IMR-90 (cell line): ENCODE measurements around the gene CDT1. TPM values are rescaled to one million over a fixed set of nuclear protein-coding genes. Genes with fewer than 3 reads are reported as not detected.

ENCODE experiments used
- ATAC-seq: fragments of 200-7000 bp; cut with Tn5 transposase; 2 replicates; pipeline ENCODE4 v1.9.1; 2020; ENCODE audit warnings: low read depth, mild to moderate bottlenecking, moderate library complexity
- BruUV-seq: library from RNA; stranded (reverse); fragments of 400-500 nt; replicated peaks from 2 replicates; lab custom pipeline; 2021; lab: Mats Ljungman, UMichigan
- CTCF ChIA-PET: fragments of 300-600 bp; formaldehyde crosslinking; extraction: SDS; loops from one replicate; lab custom pipeline; 2021; ENCODE audit warnings: antibody characterized with exemption; lab: Yijun Ruan, JAX
- POLR2A ChIA-PET: fragments of 300-600 bp; sonication (Branson Sonifier 250); formaldehyde crosslinking; loops from one replicate; lab custom pipeline; 2022; ENCODE audit warnings: antibody characterized with exemption; ENCODE audit not compliant: unreplicated experiment; lab: Charles Lee
- DNase-seq: peaks from one replicate; pipeline ENCODE4 v3.0.0; 2013
- H2AFZ ChIP-seq: replicated peaks from 2 replicates; pipeline ENCODE3; 2013; ENCODE audit warnings: low read length, mild to moderate bottlenecking; ENCODE audit not compliant: poor library complexity
- H2AK5ac ChIP-seq: 2 replicates; pipeline ENCODE4 v1.6.1; 2013; ENCODE audit warnings: low read depth, low read length, inconsistent platforms
- H2AK9ac ChIP-seq: replicated peaks from 2 replicates; pipeline ENCODE3; 2013; ENCODE audit warnings: mild to moderate bottlenecking, low read depth, low read length, moderate library complexity; ENCODE audit not compliant: poor library complexity
- H2BK120ac ChIP-seq: 2 replicates; pipeline ENCODE4 v1.6.1; 2013; ENCODE audit warnings: low read depth, low read length, inconsistent platforms
- H2BK15ac ChIP-seq: 3 replicates; pipeline ENCODE4 v1.6.1; 2013; ENCODE audit warnings: low read depth, low read length, inconsistent platforms
- H2BK20ac ChIP-seq: 2 replicates; pipeline ENCODE4 v1.6.1; 2013; ENCODE audit warnings: low read depth, mild to moderate bottlenecking, inconsistent platforms, low read length, moderate library complexity
- H2BK5ac ChIP-seq: 2 replicates; pipeline ENCODE4 v1.6.1; 2013; ENCODE audit warnings: mild to moderate bottlenecking, low read depth, low read length, inconsistent platforms; ENCODE audit not compliant: poor library complexity, severe bottlenecking
- H3K14ac ChIP-seq: replicated peaks from 2 replicates; pipeline ENCODE4 v1.6.1; 2013; ENCODE audit warnings: low read depth, low read length, inconsistent platforms
- H3K18ac ChIP-seq: 2 replicates; pipeline ENCODE4 v1.6.1; 2013; ENCODE audit warnings: low read depth, low read length, control low read depth
- H3K23ac ChIP-seq: 2 replicates; pipeline ENCODE4 v1.6.1; 2013; ENCODE audit warnings: low read depth, low read length, inconsistent platforms
- H3K27ac ChIP-seq: 2 replicates; pipeline ENCODE4 v1.5.1; 2013; ENCODE audit warnings: mild to moderate bottlenecking, control low read depth, low read length; ENCODE audit not compliant: insufficient read depth
- H3K27me3 ChIP-seq: 2 replicates; pipeline ENCODE4 v1.6.1; 2013; ENCODE audit warnings: low read length; ENCODE audit not compliant: control insufficient read depth, insufficient read depth
- H3K36me3 ChIP-seq: 2 replicates; pipeline ENCODE4 v1.6.1; 2013; ENCODE audit warnings: low read length, mixed read lengths; ENCODE audit not compliant: control insufficient read depth, insufficient read depth
- H3K4ac ChIP-seq: 2 replicates; pipeline ENCODE4 v1.6.1; 2013; ENCODE audit warnings: low read depth, low read length, inconsistent platforms
- H3K4me1 ChIP-seq: 2 replicates; pipeline ENCODE4 v1.6.1; 2013; ENCODE audit warnings: low read length, mixed read lengths; ENCODE audit not compliant: control insufficient read depth, insufficient read depth
- H3K4me2 ChIP-seq: 2 replicates; pipeline ENCODE4 v1.6.1; 2013; ENCODE audit warnings: low read depth, mild to moderate bottlenecking, control low read depth, low read length, moderate library complexity
- H3K4me3 ChIP-seq: 2 replicates; pipeline ENCODE4 v1.5.1; 2013; ENCODE audit warnings: low read depth, mild to moderate bottlenecking, control low read depth, low read length, moderate library complexity; ENCODE audit not compliant: insufficient read depth
- H3K56ac ChIP-seq: 2 replicates; pipeline ENCODE4 v1.6.1; 2013; ENCODE audit warnings: low read length, inconsistent platforms; ENCODE audit not compliant: insufficient read depth; ENCODE audit errors: extremely low read depth
- H3K79me1 ChIP-seq, 2 experiments: 2 replicates each; pipeline ENCODE4 v1.6.1; 2013; ENCODE audit warnings: low read length in 2 of 2, inconsistent platforms in 1 of 2, low read depth in 1 of 2
- H3K9ac ChIP-seq: 2 replicates; pipeline ENCODE4 v1.6.1; 2013; ENCODE audit warnings: low read depth, low read length, control low read depth
- H3K9me1 ChIP-seq: 2 replicates; pipeline ENCODE4 v1.6.1; 2013; ENCODE audit warnings: low read length, inconsistent platforms; ENCODE audit not compliant: insufficient read depth
- H3K9me3 ChIP-seq: 2 replicates; pipeline ENCODE4 v1.6.1; 2013; ENCODE audit warnings: low read length; ENCODE audit not compliant: control insufficient read depth, insufficient read depth
- H4K20me1 ChIP-seq: 2 replicates; pipeline ENCODE4 v1.6.1; 2013; ENCODE audit warnings: low read length, inconsistent platforms; ENCODE audit not compliant: insufficient read depth
- H4K5ac ChIP-seq: 2 replicates; pipeline ENCODE4 v1.6.1; 2013; ENCODE audit warnings: mild to moderate bottlenecking, low read depth, low read length, control low read depth
- H4K8ac ChIP-seq, 2 experiments: 2 replicates each; pipeline ENCODE4 v1.6.1; 2013; ENCODE audit warnings: low read depth in 2 of 2, low read length in 2 of 2, control low read depth in 1 of 2, inconsistent platforms in 1 of 2
- H4K91ac ChIP-seq: 2 replicates; pipeline ENCODE4 v1.6.1; 2013; ENCODE audit warnings: low read depth, low read length, inconsistent platforms; ENCODE audit not compliant: insufficient read depth
- BHLHE40 ChIP-seq: fragments of 150-350 bp; IDR thresholded peaks from 2 replicates; pipeline ENCODE4 v1.6.1; 2016; ENCODE audit warnings: mild to moderate bottlenecking, low read depth, low read length
- CEBPB ChIP-seq: IDR thresholded peaks from 2 replicates; pipeline ENCODE4 v1.6.1; 2012; ENCODE audit warnings: low read depth, low read length, improper control_type of control experiment
- FOS ChIP-seq: fragments of 150-350 bp; IDR thresholded peaks from 2 replicates; pipeline ENCODE4 v1.6.1; 2016; ENCODE audit warnings: low read depth, low read length
- MAFK ChIP-seq: IDR thresholded peaks from 2 replicates; pipeline ENCODE4 v1.6.1; 2012; ENCODE audit warnings: low read depth, low read length, improper control_type of control experiment
- MAZ ChIP-seq: IDR thresholded peaks from 2 replicates; pipeline ENCODE4 v1.6.1; 2012; ENCODE audit warnings: low read depth, mild to moderate bottlenecking, low read length, improper control_type of control experiment, moderate library complexity, borderline replicate concordance
- MXI1 ChIP-seq: IDR thresholded peaks from 2 replicates; pipeline ENCODE4 v1.6.1; 2012; ENCODE audit warnings: low read depth, mild to moderate bottlenecking, low read length, moderate library complexity, borderline replicate concordance
- NFE2L2 ChIP-seq: fragments of 150-350 bp; IDR thresholded peaks from 2 replicates; pipeline ENCODE4 v1.6.1; 2016; ENCODE audit warnings: low read depth, mild to moderate bottlenecking, low read length
- RAD21 ChIP-seq: IDR thresholded peaks from 2 replicates; pipeline ENCODE4 v1.6.1; 2012; ENCODE audit warnings: low read length, improper control_type of control experiment
- RCOR1 ChIP-seq: IDR thresholded peaks from 2 replicates; pipeline ENCODE4 v1.6.1; 2012; ENCODE audit warnings: mild to moderate bottlenecking, low read length, improper control_type of control experiment; ENCODE audit not compliant: insufficient replicate concordance
- WGBS, 2 experiments: methylation state at CpG; one replicate each; pipeline versions ENCODE4 v1.1.5 to v1.1.7; 2013; ENCODE audit warnings: missing lambda C conversion rate in 2 of 2; ENCODE audit not compliant: insufficient read length in 1 of 2; ENCODE audit errors: extremely low coverage in 2 of 2; 5-methylcytosine and 5-hydroxymethylcytosine counted together
- dilution Hi-C: fragments of 300-500 bp; cut with HindIII; formaldehyde crosslinking; loops from one replicate; pipeline ENCODE4 v1.14.3; 2018; ENCODE audit warnings: low sequenced_read_pairs; ENCODE audit not compliant: unreplicated experiment
- in situ Hi-C: fragments of 300-500 bp; cut with MboI; formaldehyde crosslinking; loops from 3 replicates; pipeline ENCODE4 v1.14.3; 2019; ENCODE audit warnings: low sequenced_read_pairs, inconsistent platforms, mixed read lengths
- intact Hi-C: fragments of 100-400 bp; cut with micrococcal nuclease; formaldehyde crosslinking; loops from 2 replicates; pipeline ENCODE4 v1.10.0; 2022
- polyA plus RNA-seq, 3 experiments: library from polyadenylated mRNA; depleted of rRNA; stranded (reverse); fragments of >200 nt; gene quantifications; 2 replicates each; pipeline ENCODE4 v1.2.3, GENCODE V29; 2012; ENCODE audit warnings: low replicate concordance in 1 of 3
- total RNA-seq: library from RNA; depleted of rRNA; stranded (reverse); fragments of >200 nt; gene quantifications from 2 replicates; pipeline ENCODE4 v1.2.3, GENCODE V29; 2012
- TF ChIP-seq, protein P1 (sequence below): fragments of 150-350 bp; IDR thresholded peaks from 2 replicates; pipeline ENCODE4 v1.6.1; 2017; ENCODE audit warnings: mild to moderate bottlenecking, antibody characterized with exemption, low read length, low read depth
- TF ChIP-seq, protein P2 (sequence below): fragments of 150-350 bp; IDR thresholded peaks from 2 replicates; pipeline ENCODE4 v1.6.1; 2016; ENCODE audit warnings: low read depth, mild to moderate bottlenecking, low read length, moderate library complexity, borderline replicate concordance
- TF ChIP-seq, protein P3 (sequence below): conservative IDR thresholded peaks from 2 replicates; pipeline ENCODE4 v1.5.1; 2012; ENCODE audit warnings: mild to moderate bottlenecking, low read depth, low read length, improper control_type of control experiment

Gene CDT1
- total and polyA plus RNA-seq, 2 of the 4 experiments (the other 2 are of a cell fraction), result 3.2 to 11.8 TPM

DNA sequence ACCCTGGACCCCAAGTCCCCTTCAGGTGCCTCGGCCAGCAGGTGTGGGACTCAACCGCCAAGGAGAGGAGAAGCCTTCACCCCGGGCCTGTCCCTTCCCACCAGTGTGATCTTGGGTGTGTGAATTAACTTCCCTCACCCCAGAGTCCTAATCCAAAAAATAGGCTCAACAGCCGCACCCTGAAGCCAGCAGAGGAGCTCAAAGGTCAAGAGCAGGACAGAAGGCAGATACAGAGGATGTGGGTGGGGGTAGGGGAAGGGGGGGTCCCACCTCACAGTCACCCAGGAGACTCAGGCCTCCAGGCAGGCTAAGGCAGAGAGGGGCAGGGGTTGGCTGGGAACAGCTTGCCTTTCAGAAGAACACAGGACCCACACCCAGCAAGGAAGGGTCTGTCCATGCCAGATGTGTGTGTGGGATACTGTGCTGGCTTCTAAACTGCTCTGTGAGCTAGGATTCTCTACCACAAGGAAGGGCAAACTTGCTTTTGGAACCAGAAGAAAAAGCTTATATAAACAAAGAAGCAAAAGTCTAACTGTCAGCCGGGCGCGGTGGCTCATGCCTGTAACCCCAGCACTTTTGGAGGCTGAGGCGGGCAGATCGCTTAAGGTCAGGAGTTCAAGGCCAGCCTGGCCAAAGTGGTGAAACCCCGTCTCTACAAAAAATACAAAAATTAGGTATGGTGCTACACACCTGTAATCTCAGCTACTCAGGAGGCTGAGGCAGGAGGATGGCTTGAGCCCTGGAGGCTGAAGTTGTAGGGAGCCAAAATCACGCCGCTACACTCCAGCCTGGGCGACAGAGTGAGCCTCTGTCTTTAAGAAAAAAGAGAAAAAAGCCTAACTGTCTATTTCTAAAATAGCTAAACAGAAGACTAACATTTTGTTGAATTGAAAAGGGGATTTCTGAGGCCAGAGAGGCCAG lies 23.2 kb upstream of the CDT1 start:
- H2BK5ac ChIP-seq, result peak overlapping the region; percentile 35
- peak overlapping the region; percentile 65 for H3K23ac ChIP-seq
- 80% methylated on average over 1 of the region's 13 CpGs; no CpG with 5 or more reads in 1 of the 2 experiments for WGBS, 2 experiments
- peaks cover 0 to 54% of the 10 kb centered on the region in 2 experiments; a peak in 2 of 4 replicates for H3K79me1 ChIP-seq
- 0 out of 2 replicates have a peak overlapping the region, but pooled peaks have one; percentile 21 for H4K5ac ChIP-seq
- H2BK20ac ChIP-seq, result no peak overlapping the region
- intact Hi-C loops, result no loop called here
- no peak overlapping the region; a peak in 1 of 4 replicates for H4K8ac ChIP-seq
- H3K27me3 ChIP-seq, result no peaks in the 10 kb centered on the region
- H3K36me3 ChIP-seq, result peaks cover 3% of the 10 kb centered on the region; the same call in 1 of the 2 replicates
- no TSS peak for BruUV-seq
- no peak overlapping the region for H3K18ac ChIP-seq
- CTCF ChIA-PET, result interaction anchor here (0.6 to 1.6 kb wide), 3 partner anchors 8 to 77 kb away, joined by 3 to 4 read pairs (median 4); no protein-coding TSS in a partner anchor
- H3K9me1 ChIP-seq, result peaks cover 11% of the 10 kb centered on the region
- H4K91ac ChIP-seq, result peak overlapping the region; percentile 23
- H2BK15ac ChIP-seq, result peak overlapping the region; percentile 23; the same call in 1 of the 3 replicates
- H3K56ac ChIP-seq, result no peak overlapping the region
- H3K14ac ChIP-seq, result peak overlapping the region; percentile 27; the same call in 1 of the 2 replicates
- H2BK120ac ChIP-seq, result peak overlapping the region; percentile 10; the same call in 1 of the 2 replicates
- dilution Hi-C loops, result no loop called here
- peak overlapping the region; percentile 48 for H2AK9ac ChIP-seq
- in situ Hi-C loops, result loop anchor here (5.0 kb wide), 1 partner anchor 33 kb away; no protein-coding TSS in a partner anchor
- H2AFZ ChIP-seq, result no peak overlapping the region
- peaks cover 47% of the 10 kb centered on the region for H3K4me1 ChIP-seq
- H3K4me3 ChIP-seq, result no peak overlapping the region
- peak overlapping the region; percentile 94 for H2AK5ac ChIP-seq
- no peak overlapping the region; the same call in 1 of the 2 replicates for H3K4me2 ChIP-seq
- POLR2A ChIA-PET, result no interaction called here
- no peaks in the 10 kb centered on the region for H3K9me3 ChIP-seq
- ATAC-seq (no peak), DNase-seq (no peak)
- H3K27ac ChIP-seq, result peak overlapping the region; percentile 57
- H4K20me1 ChIP-seq, result peaks cover 85% of the 10 kb centered on the region
- H3K4ac ChIP-seq, result peak overlapping the region; percentile 44
- peak overlapping the region; percentile 48 for H3K9ac ChIP-seq
- TF ChIP-seq, protein P1, sequence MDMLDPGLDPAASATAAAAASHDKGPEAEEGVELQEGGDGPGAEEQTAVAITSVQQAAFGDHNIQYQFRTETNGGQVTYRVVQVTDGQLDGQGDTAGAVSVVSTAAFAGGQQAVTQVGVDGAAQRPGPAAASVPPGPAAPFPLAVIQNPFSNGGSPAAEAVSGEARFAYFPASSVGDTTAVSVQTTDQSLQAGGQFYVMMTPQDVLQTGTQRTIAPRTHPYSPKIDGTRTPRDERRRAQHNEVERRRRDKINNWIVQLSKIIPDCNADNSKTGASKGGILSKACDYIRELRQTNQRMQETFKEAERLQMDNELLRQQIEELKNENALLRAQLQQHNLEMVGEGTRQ, result no peak
- TF ChIP-seq BHLHE40 (no peak), CEBPB (no peak), NFE2L2 (no peak), FOS (no peak), RCOR1 (no peak), MAFK (no peak), RAD21 (no peak), MAZ (no peak), MXI1 (no peak)
- TF ChIP-seq, protein P2, sequence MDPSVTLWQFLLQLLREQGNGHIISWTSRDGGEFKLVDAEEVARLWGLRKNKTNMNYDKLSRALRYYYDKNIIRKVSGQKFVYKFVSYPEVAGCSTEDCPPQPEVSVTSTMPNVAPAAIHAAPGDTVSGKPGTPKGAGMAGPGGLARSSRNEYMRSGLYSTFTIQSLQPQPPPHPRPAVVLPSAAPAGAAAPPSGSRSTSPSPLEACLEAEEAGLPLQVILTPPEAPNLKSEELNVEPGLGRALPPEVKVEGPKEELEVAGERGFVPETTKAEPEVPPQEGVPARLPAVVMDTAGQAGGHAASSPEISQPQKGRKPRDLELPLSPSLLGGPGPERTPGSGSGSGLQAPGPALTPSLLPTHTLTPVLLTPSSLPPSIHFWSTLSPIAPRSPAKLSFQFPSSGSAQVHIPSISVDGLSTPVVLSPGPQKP, result no peak
- TF ChIP-seq, protein P3, sequence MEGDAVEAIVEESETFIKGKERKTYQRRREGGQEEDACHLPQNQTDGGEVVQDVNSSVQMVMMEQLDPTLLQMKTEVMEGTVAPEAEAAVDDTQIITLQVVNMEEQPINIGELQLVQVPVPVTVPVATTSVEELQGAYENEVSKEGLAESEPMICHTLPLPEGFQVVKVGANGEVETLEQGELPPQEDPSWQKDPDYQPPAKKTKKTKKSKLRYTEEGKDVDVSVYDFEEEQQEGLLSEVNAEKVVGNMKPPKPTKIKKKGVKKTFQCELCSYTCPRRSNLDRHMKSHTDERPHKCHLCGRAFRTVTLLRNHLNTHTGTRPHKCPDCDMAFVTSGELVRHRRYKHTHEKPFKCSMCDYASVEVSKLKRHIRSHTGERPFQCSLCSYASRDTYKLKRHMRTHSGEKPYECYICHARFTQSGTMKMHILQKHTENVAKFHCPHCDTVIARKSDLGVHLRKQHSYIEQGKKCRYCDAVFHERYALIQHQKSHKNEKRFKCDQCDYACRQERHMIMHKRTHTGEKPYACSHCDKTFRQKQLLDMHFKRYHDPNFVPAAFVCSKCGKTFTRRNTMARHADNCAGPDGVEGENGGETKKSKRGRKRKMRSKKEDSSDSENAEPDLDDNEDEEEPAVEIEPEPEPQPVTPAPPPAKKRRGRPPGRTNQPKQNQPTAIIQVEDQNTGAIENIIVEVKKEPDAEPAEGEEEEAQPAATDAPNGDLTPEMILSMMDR, result no peak
